OCI-LY1 (cell line): ENCODE results near the gene DDAH1.

ENCODE experiments used
- CTCF ChIP-seq: fragments of 200-600 bp; sonication (generic), shearing (Covaris generic); IDR thresholded peaks from 2 replicates; pipeline ENCODE4 v1.5.1; 2017; ENCODE audit warnings: mild to moderate bottlenecking, antibody characterized with exemption, low read length, moderate library complexity, mixed read lengths
- EZH2 ChIP-seq: fragments of 200-600 bp; sonication (generic), shearing (Covaris generic); IDR thresholded peaks from 2 replicates; pipeline ENCODE4 v1.8.0; 2017; ENCODE audit warnings: borderline replicate concordance, mixed run types, mild to moderate bottlenecking, antibody characterized with exemption, low read length, moderate library complexity, mixed read lengths

GRCh38 chr1:85300140-85300539 is 164.8 kb downstream of the DDAH1 start:
- TF ChIP-seq CTCF (no peak), EZH2 (no peak)
